OCI-LY1 (cell line): ENCODE measurements around the gene MTHFSD.

Source experiments
- H2AFZ ChIP-seq: fragments of 200-600 bp; sonication (generic), shearing (Covaris generic); 2 replicates; pipeline ENCODE4 v1.6.0; 2014; ENCODE audit warnings: antibody characterized with exemption, mild to moderate bottlenecking, low read length
- H3F3A ChIP-seq: fragments of 200-600 bp; sonication (generic), shearing (Covaris generic); 2 replicates; pipeline ENCODE4 v1.6.0; 2014; ENCODE audit warnings: mild to moderate bottlenecking, antibody characterized with exemption, low read length, moderate library complexity; ENCODE audit not compliant: insufficient read depth
- H3K27ac ChIP-seq: fragments of 200-600 bp; sonication (generic); 2 replicates; pipeline ENCODE4 v1.5.1; 2014; ENCODE audit warnings: low read length, mixed run types, mild to moderate bottlenecking, low read depth; ENCODE audit not compliant: poor library complexity, severe bottlenecking
- H3K27me3 ChIP-seq: fragments of 200-600 bp; sonication (generic); 2 replicates; pipeline ENCODE4 v1.6.0; 2014; ENCODE audit warnings: antibody characterized with exemption, mild to moderate bottlenecking, low read length, moderate library complexity; ENCODE audit not compliant: insufficient read depth
- H3K36me3 ChIP-seq: fragments of 200-600 bp; sonication (generic); 2 replicates; pipeline ENCODE4 v1.6.1; 2014; ENCODE audit warnings: mild to moderate bottlenecking, antibody characterized with exemption, low read length, moderate library complexity, mixed read lengths; ENCODE audit not compliant: insufficient read depth
- H3K4me1 ChIP-seq: fragments of 200-600 bp; sonication (generic); 2 replicates; pipeline ENCODE4 v1.5.1; 2014; ENCODE audit warnings: mild to moderate bottlenecking, low read length, moderate library complexity; ENCODE audit not compliant: insufficient read depth, severe bottlenecking
- H3K4me2 ChIP-seq: fragments of 200-600 bp; sonication (generic), shearing (Covaris generic); 2 replicates; pipeline ENCODE4 v1.6.1; 2014; ENCODE audit warnings: low read length
- H3K4me3 ChIP-seq: fragments of 200-600 bp; sonication (generic); 2 replicates; pipeline ENCODE4 v1.5.1; 2014; ENCODE audit warnings: low read length, low read depth, mild to moderate bottlenecking, mixed read lengths; ENCODE audit not compliant: poor library complexity, severe bottlenecking
- H3K79me2 ChIP-seq: fragments of 200-600 bp; shearing (Covaris generic); 2 replicates; pipeline ENCODE4 v1.6.1; 2016; ENCODE audit warnings: mixed run types, low read length, mixed read lengths; ENCODE audit not compliant: insufficient read depth
- H3K9ac ChIP-seq: fragments of 200-600 bp; sonication (generic), shearing (Covaris generic); 2 replicates; pipeline ENCODE4 v1.6.1; 2014; ENCODE audit warnings: mild to moderate bottlenecking, low read length, mixed read lengths
- H3K9me2 ChIP-seq: fragments of 200-600 bp; sonication (generic), shearing (Covaris generic); 2 replicates; pipeline ENCODE4 v1.6.1; 2014; ENCODE audit warnings: low read depth, mild to moderate bottlenecking, low read length, mixed read lengths
- H3K9me3 ChIP-seq: fragments of 200-600 bp; shearing (Covaris generic); 2 replicates; pipeline ENCODE4 v1.6.1; 2014; ENCODE audit warnings: low read length, mixed read lengths
- H4K20me1 ChIP-seq: fragments of 200-600 bp; sonication (generic), shearing (Covaris generic); 2 replicates; pipeline ENCODE4 v1.6.0; 2016; ENCODE audit warnings: mild to moderate bottlenecking, low read length; ENCODE audit not compliant: insufficient read depth
- CTCF ChIP-seq: fragments of 200-600 bp; sonication (generic), shearing (Covaris generic); IDR thresholded peaks from 2 replicates; pipeline ENCODE4 v1.5.1; 2017; ENCODE audit warnings: mild to moderate bottlenecking, antibody characterized with exemption, low read length, moderate library complexity, mixed read lengths
- EZH2 ChIP-seq: fragments of 200-600 bp; sonication (generic), shearing (Covaris generic); IDR thresholded peaks from 2 replicates; pipeline ENCODE4 v1.8.0; 2017; ENCODE audit warnings: borderline replicate concordance, mixed run types, mild to moderate bottlenecking, antibody characterized with exemption, low read length, moderate library complexity, mixed read lengths

Gene MTHFSD

GRCh38 chr16:86519649-86520316 lies 35.3 kb downstream of the MTHFSD start:
- Histone ChIP-seq H3K4me2 (no peak overlapping the region), H3K79me2 (no peaks in the 10 kb centered on the region), H4K20me1 (no peaks in the 10 kb centered on the region), H3K27me3 (no peaks in the 10 kb centered on the region; the same call in 1 of the 2 replicates), H3K36me3 (no peaks in the 10 kb centered on the region), H3K9ac (no peak overlapping the region), H3K9me2 (no peaks in the 10 kb centered on the region), H3K4me3 (no peak overlapping the region), H3K9me3 (no peaks in the 10 kb centered on the region), H2AFZ (no peak overlapping the region), H3F3A (no peaks in the 10 kb centered on the region), H3K27ac (no peak overlapping the region), H3K4me1 (no peaks in the 10 kb centered on the region)
- no peak for TF ChIP-seq EZH2
- peak; percentile 86 for TF ChIP-seq CTCF

GRCh38 chr16:86519007-86519648 lies 35.9 kb downstream of the MTHFSD start:
- H3K36me3 ChIP-seq: no peaks in the 10 kb centered on the region
- H2AFZ ChIP-seq: no peak overlapping the region
- TF ChIP-seq CTCF (no peak), EZH2 (no peak)
- no peaks in the 10 kb centered on the region for H3K79me2 ChIP-seq
- H3K4me2 ChIP-seq: no peak overlapping the region
- no peak overlapping the region for H3K4me3 ChIP-seq
- H3K4me1 ChIP-seq: no peaks in the 10 kb centered on the region
- H3K27ac ChIP-seq: no peak overlapping the region
- H3K9me2 ChIP-seq: no peaks in the 10 kb centered on the region
- no peaks in the 10 kb centered on the region; the same call in 1 of the 2 replicates for H3K27me3 ChIP-seq
- H3F3A ChIP-seq: no peaks in the 10 kb centered on the region
- H3K9ac ChIP-seq: no peak overlapping the region
- H4K20me1 ChIP-seq: no peaks in the 10 kb centered on the region
- H3K9me3 ChIP-seq: no peaks in the 10 kb centered on the region

GRCh38 chr16:86517652-86518258 lies 37.3 kb downstream of the MTHFSD start:
- H3K36me3 ChIP-seq: no peaks in the 10 kb centered on the region
- no peaks in the 10 kb centered on the region for H4K20me1 ChIP-seq
- H3K4me3 ChIP-seq: no peak overlapping the region
- H3K9me2 ChIP-seq: no peaks in the 10 kb centered on the region
- no peaks in the 10 kb centered on the region; the same call in 1 of the 2 replicates for H3K27me3 ChIP-seq
- H3K27ac ChIP-seq: no peak overlapping the region
- no peak overlapping the region for H2AFZ ChIP-seq
- H3K79me2 ChIP-seq: no peaks in the 10 kb centered on the region
- no peaks in the 10 kb centered on the region for H3K9me3 ChIP-seq
- TF ChIP-seq EZH2: no peak
- peak; percentile 55 for TF ChIP-seq CTCF
- H3K9ac ChIP-seq: no peak overlapping the region
- H3K4me1 ChIP-seq: no peaks in the 10 kb centered on the region
- H3F3A ChIP-seq: no peaks in the 10 kb centered on the region
- H3K4me2 ChIP-seq: no peak overlapping the region
